GM10847 (cell line): Measurements from ENCODE around the gene PPP2R3B.

Source experiments
- POLR2A ChIP-seq: IDR thresholded peaks from 2 replicates; pipeline ENCODE4 v1.6.1; 2011; ENCODE audit not compliant: insufficient read length; ENCODE audit errors: extremely low read depth

Gene PPP2R3B

GRCh38 chrX:352181-352580 lies 34.5 kb downstream of the PPP2R3B start:
- no peak for TF ChIP-seq POLR2A

- no peak for TF ChIP-seq POLR2A
Observed at GRCh38 chrX:351736-352135, 35.0 kb downstream of the PPP2R3B start.

DNA sequence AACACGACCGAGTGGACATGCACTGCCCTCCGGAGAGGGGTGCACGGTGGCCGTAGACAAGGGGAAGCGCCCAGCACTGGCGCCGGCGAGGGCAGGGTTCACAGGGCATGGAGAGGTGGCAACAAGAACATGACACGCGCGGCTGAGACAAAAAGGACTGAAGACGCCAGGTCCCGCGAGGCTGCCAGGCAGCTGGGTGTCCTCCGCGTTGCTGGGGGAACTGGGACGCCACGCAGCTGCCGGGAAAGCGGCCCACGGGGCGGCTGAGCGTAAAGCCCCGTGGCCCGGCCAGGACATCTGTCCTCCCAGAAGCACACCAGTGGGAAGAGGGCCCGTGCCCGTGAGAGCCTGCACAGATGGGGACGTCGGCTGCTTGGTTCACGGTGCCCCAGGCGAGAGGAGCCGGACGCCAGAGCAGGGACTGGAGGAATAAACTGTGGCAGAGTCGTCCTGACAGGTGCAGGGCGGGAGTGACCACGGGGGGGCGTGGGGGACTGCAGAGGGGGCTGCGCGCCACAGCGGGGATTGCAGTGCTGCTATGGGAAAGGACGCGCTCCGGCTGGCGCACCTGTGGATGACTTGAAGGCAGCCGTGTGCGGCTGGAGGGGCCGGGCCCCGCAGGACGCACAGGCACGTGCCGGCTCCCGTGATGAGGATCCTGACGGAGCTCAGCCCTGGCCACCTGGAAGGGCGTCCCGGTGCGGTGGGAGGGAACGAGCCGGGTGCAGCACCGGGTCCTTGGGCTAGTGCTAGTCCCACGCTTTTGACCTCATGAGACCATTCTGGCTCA lies 36.0 kb downstream of the PPP2R3B start:
- no peak for TF ChIP-seq POLR2A

- TF ChIP-seq POLR2A: no peak
Observed at GRCh38 chrX:350148-350533, 36.6 kb downstream of the PPP2R3B start.

DNA sequence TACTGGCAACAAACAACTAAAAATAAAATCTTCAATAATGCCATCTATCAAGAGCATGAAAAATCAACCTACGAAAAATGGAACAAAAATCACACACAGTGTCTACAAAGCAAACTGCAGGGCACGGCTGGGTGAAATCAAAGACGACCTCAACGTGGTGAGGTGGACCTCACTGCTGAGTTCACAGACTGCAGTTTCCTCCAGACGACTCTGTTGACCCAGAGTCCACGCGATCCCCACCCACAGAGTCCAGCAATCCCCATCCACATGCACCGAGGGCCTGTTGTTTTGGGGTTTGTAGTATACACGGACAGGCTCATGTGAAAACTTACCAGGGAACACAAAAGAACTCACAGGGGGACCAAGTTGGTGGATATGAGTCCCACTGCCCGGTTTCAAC lies 37.0 kb downstream of the PPP2R3B start:
- TF ChIP-seq POLR2A: no peak

GRCh38 chrX:349196-349595 lies 37.5 kb downstream of the PPP2R3B start:
- TF ChIP-seq POLR2A: no peak

DNA sequence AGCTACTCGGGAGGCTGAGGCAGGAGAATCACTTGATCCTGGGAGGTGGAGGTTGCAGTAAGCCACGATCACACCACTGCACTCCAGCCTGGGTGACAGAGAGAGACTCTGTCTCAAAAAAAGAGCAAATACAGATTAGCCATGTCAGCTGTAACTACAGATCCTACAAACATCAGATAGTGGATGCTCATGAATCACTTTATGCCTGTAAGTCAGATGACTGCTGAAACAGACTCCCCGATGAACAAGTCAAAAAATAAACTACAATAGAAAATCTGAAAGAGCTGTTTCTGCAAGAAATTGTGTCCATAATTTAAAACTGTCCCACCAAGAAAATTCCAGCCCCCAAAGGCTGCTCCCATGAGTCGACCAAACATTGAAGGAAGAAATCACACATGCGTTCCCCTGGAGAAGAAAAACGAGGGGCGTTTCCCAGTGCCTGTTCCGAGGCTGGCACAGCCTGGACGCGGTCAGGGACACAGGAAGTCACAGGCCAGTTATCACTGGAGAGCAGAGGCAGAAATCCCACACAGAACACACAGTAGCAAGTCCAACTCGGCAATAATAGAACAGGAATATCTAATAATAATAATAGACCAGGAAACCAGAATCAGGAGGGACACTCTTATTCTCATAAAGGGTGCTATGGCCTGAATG lies 38.1 kb downstream of the PPP2R3B start:
- no peak for TF ChIP-seq POLR2A

DNA sequence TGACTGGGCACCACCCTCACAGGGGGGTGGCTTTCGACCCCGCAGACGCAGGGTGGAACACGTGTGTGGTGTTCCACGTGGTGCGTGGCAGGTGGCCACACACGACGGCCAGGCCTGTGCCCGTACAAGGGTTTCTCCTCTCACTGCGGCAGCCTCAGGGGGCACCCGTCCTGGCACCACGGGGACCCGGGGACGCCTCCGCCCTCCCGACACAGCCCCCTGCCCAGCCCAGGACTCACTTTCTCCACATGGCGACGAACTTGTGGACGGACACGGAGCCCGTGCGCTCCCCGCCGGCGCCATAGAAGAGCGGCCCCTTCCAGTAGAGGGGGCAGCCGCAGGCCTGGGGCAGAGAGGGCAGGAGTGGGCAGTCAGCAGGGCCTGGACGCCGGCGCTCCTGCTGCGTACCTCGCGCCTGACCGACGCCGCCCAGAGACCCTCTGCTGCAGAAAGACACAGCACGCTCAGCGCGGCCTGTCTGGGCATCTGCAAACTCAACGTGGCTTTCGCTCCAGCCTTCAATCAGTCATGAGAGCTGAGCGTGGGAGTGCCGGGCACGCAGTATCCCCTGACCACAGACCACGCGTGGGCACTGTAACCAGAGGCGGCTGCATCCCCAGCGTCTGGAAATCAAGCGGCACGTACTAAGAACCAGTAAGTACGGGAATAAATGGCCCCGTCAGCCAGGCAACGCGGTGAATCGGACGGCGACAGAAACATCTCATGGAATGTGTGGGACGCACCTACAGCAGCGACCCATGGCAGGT lies 39.2 kb downstream of the PPP2R3B start:
- no peak for TF ChIP-seq POLR2A

- TF ChIP-seq POLR2A: no peak
Observed at GRCh38 chrX:346034-346813, 40.5 kb downstream of the PPP2R3B start.

- no peak for TF ChIP-seq POLR2A
Observed at GRCh38 chrX:345020-345925, 41.4 kb downstream of the PPP2R3B start.

- TF ChIP-seq POLR2A: no peak
Observed at GRCh38 chrX:344371-344901, 42.3 kb downstream of the PPP2R3B start.

DNA sequence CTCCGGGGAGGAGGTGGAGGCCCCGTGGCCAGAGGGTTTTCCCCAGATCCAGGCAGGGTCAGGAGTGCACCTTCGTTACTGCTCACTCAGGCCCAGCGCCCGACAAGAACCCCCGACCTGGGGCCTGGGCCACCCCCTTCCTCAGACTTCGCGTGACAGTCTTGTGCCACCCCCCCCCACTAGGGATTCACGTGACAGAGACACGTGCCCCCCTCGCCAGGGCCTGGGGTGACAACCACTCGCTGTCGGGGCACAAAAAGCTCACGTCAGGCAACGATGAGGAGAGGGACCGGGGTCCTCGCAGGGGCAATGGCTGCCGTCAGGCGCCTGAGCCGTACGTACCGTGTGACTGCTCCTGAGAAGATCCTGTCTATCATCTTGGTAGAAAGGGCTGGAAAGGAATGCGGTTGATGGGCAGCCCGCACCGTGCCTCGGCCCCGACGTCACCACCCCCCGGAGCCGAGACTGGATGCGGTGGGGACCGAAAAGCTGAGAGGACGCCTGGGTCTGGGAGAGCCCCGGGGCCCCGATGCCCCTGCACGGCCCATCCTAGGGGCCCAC lies 45.1 kb downstream of the PPP2R3B start:
- no peak for TF ChIP-seq POLR2A

DNA sequence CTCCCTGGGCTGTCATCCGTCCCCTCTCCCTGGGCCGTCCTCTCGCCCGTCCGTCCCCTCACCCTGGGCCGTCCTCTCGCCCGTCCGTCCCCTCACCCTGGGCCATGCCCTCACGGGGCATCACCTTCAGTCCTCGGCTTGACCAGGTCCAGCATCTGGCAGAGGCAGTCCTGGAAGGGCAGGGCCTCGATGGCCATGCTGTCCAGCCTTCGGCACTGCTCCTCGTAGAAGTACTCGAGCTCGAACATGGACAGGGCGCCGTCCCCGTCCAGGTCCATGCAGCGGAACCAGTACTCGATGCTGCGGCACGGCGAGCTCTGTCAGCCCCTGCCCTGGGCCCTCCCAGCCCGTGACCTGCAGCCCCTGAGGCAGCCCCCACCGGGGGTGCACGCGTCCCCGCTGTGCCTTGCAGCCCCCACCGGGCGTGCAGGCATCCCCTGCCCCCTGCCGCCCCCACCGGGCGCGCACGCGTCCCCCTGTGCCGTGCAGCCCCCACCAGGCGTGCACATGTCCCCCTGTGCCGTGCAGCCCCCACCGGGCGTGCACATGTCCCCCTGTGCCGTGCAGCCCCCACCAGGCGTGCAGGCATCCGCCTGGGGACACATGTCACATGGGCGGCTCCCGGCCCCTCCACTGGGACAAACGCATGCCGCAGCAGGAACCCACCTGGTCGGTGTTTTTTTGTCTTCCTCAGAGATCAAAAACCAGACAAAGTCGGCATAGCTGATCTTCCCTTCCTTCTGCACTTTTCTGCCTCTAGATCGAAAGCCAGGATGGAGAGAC lies 45.9 kb downstream of the PPP2R3B start:
- no peak for TF ChIP-seq POLR2A
